C4-2B (cell line): ENCODE results near the gene RGS5.

Source experiments
- H3K27ac ChIP-seq: fragments of 450-650 bp; 2 replicates; pipeline ENCODE4 v1.5.1; 2017
- CTCF ChIP-seq: fragments of 450-650 bp; conservative IDR thresholded peaks from 2 replicates; pipeline ENCODE4 v1.5.1; 2017; ENCODE audit warnings: mild to moderate bottlenecking
- ZFX ChIP-seq: fragments of 450-650 bp; IDR thresholded peaks from 2 replicates; pipeline ENCODE4 v1.6.1; 2017

RGS5 gene

GRCh38 chr1:163196449-163196787 lies 6.3 kb downstream of the RGS5 start:
- no peak overlapping the region for H3K27ac ChIP-seq
- TF ChIP-seq CTCF (no peak), ZFX (no peak)

GRCh38 chr1:163195728-163196448 lies 6.8 kb downstream of the RGS5 start:
- H3K27ac ChIP-seq, result no peak overlapping the region
- TF ChIP-seq ZFX (no peak), CTCF (no peak)

DNA sequence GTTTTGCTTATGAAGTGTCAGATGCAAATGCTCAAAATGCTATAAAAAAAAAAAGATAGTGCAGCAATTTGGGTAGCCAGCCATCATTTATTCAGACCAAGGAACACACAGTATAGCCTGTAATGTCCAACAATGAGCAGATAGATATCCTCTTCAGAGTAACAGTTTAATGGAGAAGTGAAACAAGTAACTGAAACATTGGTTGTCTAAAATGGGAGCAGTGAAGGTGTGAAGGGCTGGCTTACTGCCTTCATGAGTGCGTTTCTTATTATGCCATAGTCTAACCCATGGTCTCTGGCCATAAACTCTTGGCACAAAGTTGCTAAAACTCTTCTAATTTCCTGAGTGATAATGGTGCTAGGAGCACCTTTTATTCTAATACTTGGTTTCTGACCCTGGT lies 11.4 kb downstream of the RGS5 start:
- TF ChIP-seq CTCF (no peak), ZFX (no peak)
- H3K27ac ChIP-seq, result no peak overlapping the region

GRCh38 chr1:163188947-163189346 lies 13.8 kb downstream of the RGS5 start:
- H3K27ac ChIP-seq, result no peak overlapping the region
- TF ChIP-seq ZFX (no peak), CTCF (no peak)

GRCh38 chr1:163187849-163188248 lies 14.9 kb downstream of the RGS5 start:
- no peak for TF ChIP-seq ZFX
- TF ChIP-seq CTCF, result no peak

GRCh38 chr1:163186862-163187261 lies 15.9 kb downstream of the RGS5 start:
- TF ChIP-seq CTCF (no peak), ZFX (no peak)
- no peak overlapping the region for H3K27ac ChIP-seq

More at GRCh38 chr1:163187849-163188248, 14.9 kb downstream of the RGS5 start:
- H3K27ac ChIP-seq, result no peak overlapping the region

DNA sequence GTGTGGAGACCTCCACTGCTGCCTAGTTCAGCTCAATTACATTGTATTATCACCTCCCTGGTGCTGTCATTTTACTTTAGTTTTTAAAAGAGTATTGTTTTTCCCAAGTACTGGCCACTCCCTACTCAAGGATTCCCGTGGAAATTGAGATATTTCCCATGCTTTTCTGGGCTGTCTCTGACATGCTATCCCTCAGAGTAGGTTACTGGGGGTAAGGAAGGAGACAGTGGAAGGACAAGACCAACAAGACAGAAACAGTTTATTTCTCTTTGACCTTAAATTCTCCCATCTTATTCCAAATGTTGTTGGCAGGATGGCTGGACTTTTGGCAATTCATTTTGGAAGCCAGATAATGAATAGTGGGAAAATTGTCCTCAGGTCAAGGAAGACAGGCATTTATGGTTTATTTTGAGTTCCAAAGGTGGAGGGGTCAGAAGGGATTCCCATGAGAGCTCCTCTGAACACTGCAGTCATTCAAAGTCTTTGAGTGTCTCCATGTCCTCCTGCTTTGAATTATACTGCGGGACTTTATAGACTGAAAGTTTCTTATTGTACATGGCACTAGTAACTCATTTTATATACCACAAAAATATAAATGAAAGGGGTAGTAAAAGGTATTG lies 20.3 kb downstream of the RGS5 start:
- no peak overlapping the region for H3K27ac ChIP-seq
- TF ChIP-seq ZFX, result no peak
- no peak for TF ChIP-seq CTCF
